K562 (cell line): ENCODE measurements around the gene ZNF83. TPM values are rescaled to one million over a fixed set of nuclear protein-coding genes. Genes with fewer than 3 reads are reported as not detected.

Experiments
- BHLHE40 ChIP-seq: IDR thresholded peaks from 2 replicates; pipeline ENCODE4 v1.6.1; 2011; ENCODE audit warnings: low read length, improper control_type of control experiment
- EGR1 ChIP-seq: fragments of 450-650 bp; conservative IDR thresholded peaks from 2 replicates; pipeline ENCODE4 v1.6.1; 2017; ENCODE audit warnings: mild to moderate bottlenecking
- ETV6 ChIP-seq, 3 experiments: fragments of 150-350 bp in 1 of 3; sonication (generic) in 1 of 3; formaldehyde crosslinking in 1 of 3; IDR thresholded peaks; 2 replicates each; pipeline versions ENCODE4 v1.6.1 to v1.8.0; 2014 to 2022; ENCODE audit warnings: borderline replicate concordance in 2 of 3, low read depth in 2 of 3, antibody characterized with exemption in 1 of 3, low read length in 1 of 3, mild to moderate bottlenecking in 1 of 3, missing genetic modification reagents in 1 of 3
- FOXA1 ChIP-seq: fragments of 450-650 bp; IDR thresholded peaks from 2 replicates; pipeline ENCODE4 v1.6.1; 2016; ENCODE audit warnings: mild to moderate bottlenecking, borderline replicate concordance
- FOXK2 ChIP-seq, 2 experiments: fragments of 450-650 bp; IDR thresholded peaks in 1 of 2; conservative IDR thresholded peaks in 1 of 2; 2 replicates each; pipeline ENCODE4 v1.6.1; 2016; ENCODE audit warnings: low read depth in 2 of 2, mild to moderate bottlenecking in 1 of 2
- HCFC1 ChIP-seq: IDR thresholded peaks from 2 replicates; pipeline ENCODE4 v1.6.1; 2012; ENCODE audit warnings: low read depth, low read length, improper control_type of control experiment
- HDAC6 ChIP-seq: IDR thresholded peaks from 2 replicates; pipeline ENCODE4 v1.6.1; 2012; ENCODE audit warnings: low read depth, mild to moderate bottlenecking, control low read depth, inconsistent platforms, low read length, moderate library complexity
- HEY1 ChIP-seq: fragments of 250-450 bp; sonication (Bioruptor Pico); IDR thresholded peaks from 2 replicates; pipeline ENCODE4 v1.5.0; 2020; ENCODE audit warnings: mild to moderate bottlenecking, moderate library complexity, borderline replicate concordance
- MIER1 ChIP-seq: fragments of 450-650 bp; IDR thresholded peaks from 2 replicates; pipeline ENCODE4 v1.6.1; 2016; ENCODE audit warnings: antibody characterized with exemption, mild to moderate bottlenecking, low read depth
- MTA1 ChIP-seq: fragments of 450-650 bp; IDR thresholded peaks from 2 replicates; pipeline ENCODE4 v1.6.1; 2017; ENCODE audit warnings: borderline replicate concordance
- NR2F6 ChIP-seq: fragments of 450-650 bp; formaldehyde crosslinking; IDR thresholded peaks from 2 replicates; pipeline ENCODE4 v1.4.0; 2020; ENCODE audit warnings: mild to moderate bottlenecking
- PHF8 ChIP-seq: fragments of 200-600 bp; sonication (generic); IDR thresholded peaks from 2 replicates; pipeline ENCODE4 v1.6.1; 2012; ENCODE audit warnings: mixed run types, mild to moderate bottlenecking, inconsistent platforms, low read length, moderate library complexity, borderline replicate concordance
- POLR3A ChIP-seq: IDR thresholded peaks from 2 replicates; pipeline ENCODE4 v1.6.1; 2011; ENCODE audit warnings: borderline replicate concordance, mild to moderate bottlenecking, moderate library complexity; ENCODE audit not compliant: insufficient read length, insufficient read depth; ENCODE audit errors: extremely low read depth
- SIRT6 ChIP-seq: IDR thresholded peaks from one replicate; pipeline ENCODE4 v1.6.1; 2012; ENCODE audit warnings: low read depth, mild to moderate bottlenecking, control low read depth, inconsistent platforms, low read length, moderate library complexity
- TAF1 ChIP-seq: IDR thresholded peaks from 2 replicates; pipeline ENCODE4 v1.6.1; 2011; ENCODE audit warnings: mild to moderate bottlenecking, low read length, moderate library complexity; ENCODE audit not compliant: insufficient read depth, control insufficient read depth, severe bottlenecking; ENCODE audit errors: extremely low read depth
- YBX1 ChIP-seq: fragments of 450-650 bp; IDR thresholded peaks from 2 replicates; pipeline ENCODE4 v1.7.1; 2016; ENCODE audit warnings: mild to moderate bottlenecking
- ZBTB17 ChIP-seq: fragments of 450-650 bp; formaldehyde crosslinking; IDR thresholded peaks from 2 replicates; pipeline ENCODE4 v1.4.0; 2020; ENCODE audit warnings: mild to moderate bottlenecking
- ZNF140 ChIP-seq: fragments of 250-450 bp; sonication (Bioruptor Pico); IDR thresholded peaks from 2 replicates; pipeline ENCODE4 v1.8.0; 2021; ENCODE audit warnings: moderate library complexity, mild to moderate bottlenecking, inconsistent platforms
- ZNF143 ChIP-seq: sonication (generic); formaldehyde crosslinking; IDR thresholded peaks from 2 replicates; pipeline ENCODE4 v1.9.0; 2022; ENCODE audit warnings: mild to moderate bottlenecking, missing genetic modification reagents
- ZNF263 ChIP-seq: sonication (generic); formaldehyde crosslinking; IDR thresholded peaks from 2 replicates; pipeline ENCODE4 v1.8.0; 2022; ENCODE audit warnings: mild to moderate bottlenecking, missing genetic modification reagents, borderline replicate concordance
- ZNF551 ChIP-seq: fragments of 250-450 bp; sonication (Bioruptor Pico); IDR thresholded peaks from 2 replicates; pipeline ENCODE4 v1.5.0; 2021; ENCODE audit warnings: mild to moderate bottlenecking, moderate library complexity
- ZNF707 ChIP-seq: fragments of 250-450 bp; sonication (Bioruptor Pico); conservative IDR thresholded peaks from 2 replicates; pipeline ENCODE4 v1.8.0; 2022; ENCODE audit warnings: inconsistent platforms, mild to moderate bottlenecking, moderate library complexity
- polyA plus RNA-seq, 8 experiments: library from polyadenylated mRNA; depleted of rRNA in 4 of 8; stranded (reverse) in 5 of 8; unstranded in 3 of 8; fragments of >200 nt; fragmentation: Nextera tagmentation in 2 of 8; fragmentation: Illumina TruSeq in 1 of 8; extraction: Ambion mirVana in 2 of 8; extraction: Trizol in 1 of 8; gene quantifications; 2 replicates each; pipeline versions ENCODE4 v1.2.1 to v1.2.3, GENCODE V29; 2011 to 2014; ENCODE audit warnings: inconsistent platforms in 1 of 8, missing spikeins in 1 of 8
- total RNA-seq, 7 experiments: library from RNA; depleted of rRNA in 6 of 7; stranded (reverse); fragments of >200 nt in 6 of 7; fragmentation: Illumina TruSeq in 2 of 7; extraction: Trizol in 2 of 7; gene quantifications; 2 replicates each; pipeline versions ENCODE4 v1.2.1 to v1.2.3, GENCODE V29; 2011 to 2021; ENCODE audit warnings: low replicate concordance in 1 of 7
- TF ChIP-seq, protein P1 (sequence below): fragments of 450-650 bp; IDR thresholded peaks from 2 replicates; pipeline ENCODE4 v1.6.1; 2016; ENCODE audit warnings: antibody characterized with exemption
- TF ChIP-seq, protein P2 (sequence below): sonication (generic); formaldehyde crosslinking; IDR thresholded peaks from 2 replicates; pipeline ENCODE4 v1.8.1; 2023; ENCODE audit warnings: mild to moderate bottlenecking, missing genetic modification reagents

The ZNF83 gene
- total and polyA plus RNA-seq, 9 of the 15 experiments (the other 6 are each of a cell fraction or from before 2014, with no cell fraction given), result 18.6 to 74.3 (median 51.9) TPM

DNA sequence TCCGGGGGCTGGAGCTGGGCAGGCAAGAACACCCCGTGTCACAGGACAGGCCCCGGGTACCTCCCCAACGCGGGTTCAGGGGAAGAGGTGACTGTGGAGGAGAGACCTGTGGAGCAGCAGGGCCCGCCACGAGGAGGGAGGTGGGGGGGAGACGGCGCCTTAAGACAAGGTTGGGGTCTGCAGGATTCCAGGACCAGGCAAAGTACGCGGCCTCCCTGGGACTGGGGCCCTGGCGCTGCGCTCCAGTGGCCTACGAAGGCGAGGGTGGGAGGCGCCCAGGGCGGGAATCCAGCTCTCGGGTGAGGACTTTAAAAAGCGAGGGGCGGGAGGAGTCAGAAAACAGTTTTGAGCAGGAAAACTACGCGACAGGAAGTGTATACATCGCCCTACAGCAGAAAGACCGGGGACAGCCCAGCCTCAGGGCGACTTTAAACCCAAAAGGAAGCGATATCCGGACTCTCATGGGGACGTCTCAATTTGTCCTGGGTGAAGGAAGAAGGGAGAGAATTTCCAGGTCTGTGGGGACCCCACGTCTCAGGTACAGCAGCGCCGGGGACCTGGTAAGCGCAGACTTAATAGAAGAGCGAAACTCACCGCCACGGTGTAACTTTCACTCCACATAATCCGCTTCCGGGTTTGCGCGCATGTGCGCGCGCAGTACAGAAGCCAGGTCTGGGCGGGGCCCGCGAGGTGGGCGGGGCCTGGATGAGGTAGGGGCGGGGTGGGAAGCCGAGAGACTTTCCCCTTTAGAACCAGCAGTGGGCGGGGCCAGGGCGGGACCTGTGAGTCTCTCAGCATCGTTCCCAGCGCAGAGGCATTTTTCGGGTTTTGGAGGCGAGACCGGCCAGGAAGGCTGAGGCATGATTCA, at the start of gene ZNF83 (continued):
- TF ChIP-seq, protein P1, sequence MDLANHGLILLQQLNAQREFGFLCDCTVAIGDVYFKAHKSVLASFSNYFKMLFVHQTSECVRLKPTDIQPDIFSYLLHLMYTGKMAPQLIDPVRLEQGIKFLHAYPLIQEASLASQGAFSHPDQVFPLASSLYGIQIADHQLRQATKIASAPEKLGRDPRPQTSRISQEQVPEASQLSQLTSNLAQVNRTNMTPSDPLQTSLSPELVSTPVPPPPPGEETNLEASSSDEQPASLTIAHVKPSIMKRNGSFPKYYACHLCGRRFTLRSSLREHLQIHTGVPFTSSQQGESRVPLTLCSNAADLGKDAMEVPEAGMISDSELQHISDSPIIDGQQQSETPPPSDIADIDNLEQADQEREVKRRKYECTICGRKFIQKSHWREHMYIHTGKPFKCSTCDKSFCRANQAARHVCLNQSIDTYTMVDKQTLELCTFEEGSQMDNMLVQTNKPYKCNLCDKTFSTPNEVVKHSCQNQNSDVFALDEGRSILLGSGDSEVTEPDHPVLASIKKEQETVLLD, result 0 out of 2 replicates have a peak, but pooled peaks have one; percentile 19
- no peak for TF ChIP-seq EGR1
- TF ChIP-seq ZNF143 (CRISPR knock-in tag), result no peak
- no peak for TF ChIP-seq SIRT6
- no peak; the same call in 1 of the 2 replicates for TF ChIP-seq MIER1
- TF ChIP-seq MTA1, result no peak
- no peak for TF ChIP-seq ETV6 (IDR thresholded peaks at IDR 0.05; ENCODE audit: borderline replicate concordance in 1 of 2, low read depth in 2 of 2, low read length in 1 of 2)
- no peak for TF ChIP-seq ETV6 (CRISPR knock-in tag; IDR thresholded peaks at IDR 0.05; ENCODE audit: borderline replicate concordance)
- TF ChIP-seq, protein P2, sequence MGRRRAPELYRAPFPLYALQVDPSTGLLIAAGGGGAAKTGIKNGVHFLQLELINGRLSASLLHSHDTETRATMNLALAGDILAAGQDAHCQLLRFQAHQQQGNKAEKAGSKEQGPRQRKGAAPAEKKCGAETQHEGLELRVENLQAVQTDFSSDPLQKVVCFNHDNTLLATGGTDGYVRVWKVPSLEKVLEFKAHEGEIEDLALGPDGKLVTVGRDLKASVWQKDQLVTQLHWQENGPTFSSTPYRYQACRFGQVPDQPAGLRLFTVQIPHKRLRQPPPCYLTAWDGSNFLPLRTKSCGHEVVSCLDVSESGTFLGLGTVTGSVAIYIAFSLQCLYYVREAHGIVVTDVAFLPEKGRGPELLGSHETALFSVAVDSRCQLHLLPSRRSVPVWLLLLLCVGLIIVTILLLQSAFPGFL, result 0 out of 2 replicates have a peak, but pooled peaks have one; percentile 23
- TF ChIP-seq HCFC1, result no peak
- no peak for TF ChIP-seq YBX1
- TF ChIP-seq BHLHE40, result no peak; the same call in 1 of the 2 replicates
- no peak for TF ChIP-seq FOXA1
- TF ChIP-seq ZBTB17 (CRISPR knock-in tag), result no peak
- TF ChIP-seq ZNF140, result no peak
- no peak for TF ChIP-seq NR2F6 (CRISPR knock-in tag)
- TF ChIP-seq HDAC6, result no peak
- no peak for TF ChIP-seq ZNF551 (CRISPR knock-in tag)
- TF ChIP-seq TAF1, result peak; percentile 78
- TF ChIP-seq ZNF707 (CRISPR knock-in tag), result no peak
- no peak for TF ChIP-seq FOXK2 (conservative IDR thresholded peaks at IDR 0.05 in 1 of 2, IDR thresholded peaks at IDR 0.05 in 1 of 2; ENCODE audit: low read depth in 2 of 2)
- TF ChIP-seq HEY1 (CRISPR knock-in tag), result no peak
- TF ChIP-seq ZNF263 (CRISPR knock-in tag), result no peak
- TF ChIP-seq PHF8, result peak; percentile 69; the same call in 1 of the 2 replicates
- no peak for TF ChIP-seq POLR3A
